ENCODE results near the gene SHH. TPM values are rescaled to one million over a fixed set of nuclear protein-coding genes. Genes with fewer than 3 reads are reported as not detected.

SHH gene
- total and polyA plus RNA-seq, 11 donors = not detected

DNA sequence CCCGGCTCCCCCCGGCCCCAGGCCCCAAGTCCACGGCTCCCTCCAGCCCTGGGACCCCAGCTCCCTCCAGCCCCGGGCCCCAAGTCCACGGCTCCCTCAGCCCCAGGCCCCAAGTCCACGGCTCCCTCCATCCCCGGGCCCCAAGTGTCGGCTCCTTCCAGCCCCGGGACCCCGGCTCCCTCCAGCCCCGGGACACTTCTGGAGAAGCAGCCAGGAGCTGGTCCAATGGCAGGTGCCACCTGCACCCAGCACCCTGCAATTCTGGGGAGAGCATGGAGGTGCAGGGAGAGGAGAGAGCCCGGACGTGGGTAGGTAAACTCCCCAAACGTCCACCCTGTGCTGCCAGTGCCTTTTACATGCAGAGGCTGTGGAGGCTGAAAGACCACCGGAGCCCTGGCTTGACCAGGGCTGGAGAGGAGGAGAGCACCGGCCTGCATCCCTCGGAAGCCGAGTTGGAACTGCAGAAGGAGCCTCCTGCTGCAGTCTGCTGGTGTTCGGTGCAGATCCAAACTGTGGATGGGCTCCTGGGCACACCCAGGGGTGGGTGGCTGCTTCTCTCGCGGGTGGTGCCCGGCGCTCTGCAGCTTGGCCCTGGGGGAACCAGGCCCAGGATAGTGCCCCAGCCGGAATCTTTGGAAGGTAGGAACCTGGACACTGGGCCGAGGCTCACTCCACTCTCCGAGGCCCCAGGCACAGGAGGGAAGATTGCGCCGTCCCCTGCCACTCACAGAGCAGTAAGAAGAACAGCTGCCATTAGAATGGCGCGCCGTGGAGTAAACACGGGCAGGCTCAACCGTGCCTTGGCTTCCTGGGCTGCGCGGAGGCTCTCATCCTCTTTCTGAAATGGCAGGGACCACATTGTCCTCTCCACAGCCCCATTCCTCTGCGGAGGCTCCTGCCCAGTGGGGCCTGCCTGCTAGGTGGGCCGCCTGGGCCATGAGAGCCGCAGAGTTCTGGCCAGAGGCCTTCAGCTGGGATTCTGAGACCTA is 14.7 kb downstream of the SHH start:
- peak in 1 of 4 donors; percentile 8 for ATAC-seq
- H3K27me3 ChIP-seq = peaks cover 20 to 71% (median 42%) of the 10 kb centered on the region in 9 donors
- intact Hi-C loops (cut with DNase I) = loop anchor here in 9 of 10 donors (2.0 to 10.0 kb wide), 9 partner anchors 675 to 1150 kb away; partner anchors contain the start of gene NOM1 (in 1 of the 9)

DNA sequence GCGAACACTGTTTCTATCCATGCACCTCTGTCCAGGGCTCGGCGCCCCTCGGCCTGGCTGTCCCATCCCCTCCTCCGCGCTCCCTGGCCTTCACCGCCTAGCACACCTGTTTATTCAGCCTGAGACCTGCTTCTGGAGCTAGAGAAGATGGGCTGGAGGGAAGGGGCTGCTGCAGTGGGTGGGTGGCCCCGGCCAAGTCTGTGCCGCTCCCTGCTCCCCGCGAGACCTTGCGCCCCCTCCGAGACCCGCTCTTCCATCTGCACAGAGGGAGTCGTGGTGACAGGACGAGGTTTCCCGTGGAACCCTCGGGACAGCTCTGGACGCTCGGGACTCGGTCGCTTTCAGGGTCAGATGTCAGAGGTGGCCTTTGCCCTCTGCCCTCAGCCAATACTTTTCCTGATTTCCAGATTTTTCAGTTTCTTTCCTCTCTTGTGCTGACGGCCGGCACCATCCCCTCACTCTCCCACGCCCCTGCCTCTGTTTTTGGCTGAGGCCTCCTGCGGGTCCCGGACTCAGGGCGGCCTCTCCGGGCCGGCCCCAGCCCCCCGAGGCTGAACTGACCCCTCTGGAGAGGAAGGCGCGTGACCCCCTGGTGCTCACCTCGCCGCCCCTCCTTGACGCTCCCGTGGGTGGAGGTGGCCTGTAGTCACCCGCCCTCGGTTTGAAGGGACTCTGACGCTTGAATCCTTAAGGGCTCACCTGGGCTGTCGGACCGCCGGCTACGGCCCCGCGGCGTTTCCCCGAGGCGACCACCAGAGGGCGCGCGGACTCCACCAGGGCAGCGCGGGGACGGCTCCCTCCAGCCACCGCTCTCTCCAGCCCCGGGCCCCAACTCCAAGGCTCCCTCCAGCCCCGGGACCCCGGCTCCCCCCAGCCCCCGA is 15.6 kb downstream of the SHH start:
- Histone ChIP-seq H3K36me3 (no peaks in the 10 kb centered on the region), H3K27me3 (peaks cover 14 to 62% (median 36%) of the 10 kb centered on the region in 9 donors), H3K4me1 (peaks cover 0 to 9% (median 4%) of the 10 kb centered on the region in 12 donors), H3K9me3 (no peaks in the 10 kb centered on the region), H3K4me3 (no peak overlapping the region), H3K27ac (no peak overlapping the region)
- ATAC-seq (peak in 3 of 4 donors; percentile 41 to 84 (median 69)), DNase-seq (peak; percentile 45 to 85 (median 59))
- intact Hi-C loops (cut with DNase I) = loop anchor here in 9 of 10 donors (2.0 to 10.0 kb wide), 9 partner anchors 676 to 1151 kb away; partner anchors contain the start of gene NOM1 (in 1 of the 9)
- TF ChIP-seq POLR2A (IDR thresholded peaks at IDR 0.05) = no peak
- TF ChIP-seq CTCF (IDR thresholded peaks at IDR 0.05) = peak; percentile 66 to 94 (median 88)
- WGBS, 4 donors = 26 to 46% (median 30%) methylated on average over 32 to 60 of the region's 60 CpGs

More for the DNA sequence above, 14.7 kb downstream of the SHH start:
- 41 to 72% (median 67%) methylated on average over 12 to 38 of the region's 38 CpGs for WGBS, 4 donors
- no peak overlapping the region for H3K27ac ChIP-seq
- peaks cover 0 to 9% (median 4%) of the 10 kb centered on the region in 12 donors for H3K4me1 ChIP-seq
- H3K4me3 ChIP-seq = no peak overlapping the region
- no peaks in the 10 kb centered on the region for H3K9me3 ChIP-seq
- no peaks in the 10 kb centered on the region for H3K36me3 ChIP-seq
- peak in 2 of 5 donors; percentile 11 to 28 for DNase-seq
- no peak for TF ChIP-seq POLR2A (IDR thresholded peaks at IDR 0.05)
- peak in 2 of 12 donors; percentile 14 to 15 for TF ChIP-seq CTCF (IDR thresholded peaks at IDR 0.05)

GRCh38 chr7:155795951-155796350 is 16.3 kb downstream of the SHH start:
- intact Hi-C loops (cut with DNase I) = loop anchor here in 9 of 10 donors (2.0 to 10.0 kb wide), 9 partner anchors 676 to 1151 kb away; partner anchors contain the start of gene NOM1 (in 1 of the 9)
- H3K4me3 ChIP-seq = no peak overlapping the region
- TF ChIP-seq CTCF (IDR thresholded peaks at IDR 0.05) (no peak), POLR2A (IDR thresholded peaks at IDR 0.05) (no peak)
- no peak overlapping the region for H3K27ac ChIP-seq
- no peaks in the 10 kb centered on the region for H3K9me3 ChIP-seq
- WGBS, 4 donors = 73 to 80% (median 78%) methylated on average over 8 of the region's 8 CpGs
- DNase-seq = peak in 1 of 5 donors; percentile 37
- H3K36me3 ChIP-seq = no peaks in the 10 kb centered on the region
- H3K27me3 ChIP-seq = peaks cover 9 to 55% (median 30%) of the 10 kb centered on the region in 9 donors
- peaks cover 0 to 9% (median 4%) of the 10 kb centered on the region in 12 donors for H3K4me1 ChIP-seq
- no peak for ATAC-seq
